Kidney tubule cell (primary cell): Measurements from ENCODE around the gene ARHGAP12.
A peak's percentile ranks its signal among the peaks of the same experiment; 100 is the strongest.

Experiments used
- DNase-seq: peaks from one replicate; pipeline ENCODE4 v3.0.0-alpha.2; 2018; ENCODE audit warnings: low spot score

Gene ARHGAP12

DNA sequence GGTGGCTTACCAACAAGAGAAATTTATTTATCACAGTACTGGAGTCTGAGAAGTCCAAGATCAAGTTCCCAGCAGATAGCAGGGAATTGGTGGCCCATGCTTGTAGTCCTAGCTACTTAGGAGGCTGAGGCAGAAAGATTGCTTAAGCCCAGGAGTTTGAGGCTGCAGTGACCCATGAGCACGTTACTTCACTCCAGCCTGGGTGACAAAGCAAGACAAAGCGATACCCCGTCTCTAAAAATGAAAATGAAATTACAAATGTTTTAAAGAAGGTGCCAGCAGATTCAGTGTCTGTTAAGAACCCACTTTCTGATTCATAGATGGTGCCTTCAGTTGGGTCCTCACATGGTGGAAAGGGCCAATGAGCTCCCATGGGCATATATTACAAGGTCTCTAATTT, 20.6 kb upstream of the ARHGAP12 start:
- DNase-seq: no peak

DNA sequence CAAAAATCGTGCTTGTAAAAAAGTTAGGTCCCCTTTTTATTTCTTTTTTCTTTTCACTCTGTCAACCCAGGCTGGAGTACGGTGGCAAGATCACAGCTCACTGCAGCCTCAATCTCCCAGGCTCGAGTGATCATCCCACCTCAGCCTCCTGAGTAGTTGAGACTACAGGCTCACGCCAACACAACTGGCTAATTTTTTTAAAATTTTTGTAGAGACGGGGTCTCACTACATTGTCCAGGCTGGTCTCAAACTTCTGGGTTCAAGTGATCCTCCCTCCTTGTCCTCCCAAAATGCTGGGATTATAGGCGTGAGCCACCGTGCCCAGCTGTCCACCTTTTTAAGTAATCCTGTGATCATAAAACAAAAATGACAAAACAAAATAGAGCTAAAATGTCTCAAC, 19.4 kb upstream of the ARHGAP12 start:
- no peak for DNase-seq

GRCh38 chr10:31947144-31947926, 18.7 kb upstream of the ARHGAP12 start:
- DNase-seq: peak; percentile 71

- no peak for DNase-seq
Observed at GRCh38 chr10:31945392-31945791, 16.8 kb upstream of the ARHGAP12 start.

GRCh38 chr10:31944071-31944433, 15.4 kb upstream of the ARHGAP12 start:
- DNase-seq: no peak

DNA sequence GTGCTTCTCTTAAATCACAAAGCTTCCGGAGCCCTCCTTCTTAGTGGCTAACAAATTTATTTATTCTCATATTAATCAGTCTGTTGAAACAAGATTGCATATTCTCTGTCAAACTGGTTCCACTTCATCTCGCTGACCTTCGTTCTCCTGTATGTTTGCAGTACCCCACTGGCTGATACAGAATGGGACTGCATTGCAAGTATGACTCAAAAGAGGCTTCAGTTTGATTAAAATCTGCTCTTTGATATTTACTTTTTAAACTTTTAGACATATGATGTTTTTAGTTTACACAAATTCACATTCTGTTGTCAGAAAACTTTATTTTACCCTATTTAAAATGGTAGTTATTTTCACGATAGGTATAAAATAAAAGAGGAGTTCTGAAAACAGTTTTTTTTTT, 14.3 kb upstream of the ARHGAP12 start:
- DNase-seq: no peak

GRCh38 chr10:31942435-31942834, 13.8 kb upstream of the ARHGAP12 start:
- DNase-seq: no peak

- DNase-seq: peak; percentile 99
Observed at GRCh38 chr10:31940839-31941653, 12.4 kb upstream of the ARHGAP12 start.

DNA sequence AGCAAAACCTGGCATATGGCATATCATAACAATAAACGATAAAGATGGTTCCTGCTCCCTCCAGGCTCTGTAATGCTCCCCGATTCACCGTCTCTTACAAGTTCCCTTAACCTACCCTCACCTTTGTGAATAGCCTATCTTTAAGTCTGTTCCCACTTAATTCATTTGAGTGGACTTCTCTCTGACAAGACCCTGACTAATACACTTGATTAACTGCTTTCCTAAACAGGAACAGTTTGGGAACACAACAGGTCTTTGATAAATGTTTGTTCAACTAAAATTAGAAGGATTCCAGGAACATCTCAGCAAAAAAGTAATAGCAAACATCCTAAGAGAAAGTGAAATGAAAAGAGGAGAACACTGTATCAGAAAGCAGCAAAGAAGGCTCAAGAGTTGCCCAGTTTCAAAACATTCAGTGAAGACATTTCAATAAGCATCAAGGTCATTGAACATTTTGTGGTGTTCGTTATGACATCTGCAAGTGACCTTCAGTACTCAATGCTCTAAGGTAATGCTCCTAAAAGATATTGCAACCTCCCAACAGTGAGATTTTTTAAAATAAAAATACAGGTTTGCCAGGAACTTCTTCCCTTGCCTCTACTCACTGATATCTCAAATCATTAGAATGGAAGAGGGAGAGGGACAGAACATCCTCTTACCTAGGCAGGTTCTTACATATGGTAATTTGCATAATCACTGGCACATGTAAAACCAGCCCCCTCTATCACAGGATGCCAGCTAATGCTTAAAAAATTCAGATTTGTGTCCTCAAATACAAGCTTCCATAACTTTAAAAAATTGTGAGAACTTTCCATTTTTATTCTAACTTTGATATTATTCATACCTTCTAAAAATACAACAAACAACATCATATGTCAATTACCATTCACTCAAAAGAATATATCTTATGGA, 11.4 kb upstream of the ARHGAP12 start:
- peak; percentile 69 for DNase-seq

DNA sequence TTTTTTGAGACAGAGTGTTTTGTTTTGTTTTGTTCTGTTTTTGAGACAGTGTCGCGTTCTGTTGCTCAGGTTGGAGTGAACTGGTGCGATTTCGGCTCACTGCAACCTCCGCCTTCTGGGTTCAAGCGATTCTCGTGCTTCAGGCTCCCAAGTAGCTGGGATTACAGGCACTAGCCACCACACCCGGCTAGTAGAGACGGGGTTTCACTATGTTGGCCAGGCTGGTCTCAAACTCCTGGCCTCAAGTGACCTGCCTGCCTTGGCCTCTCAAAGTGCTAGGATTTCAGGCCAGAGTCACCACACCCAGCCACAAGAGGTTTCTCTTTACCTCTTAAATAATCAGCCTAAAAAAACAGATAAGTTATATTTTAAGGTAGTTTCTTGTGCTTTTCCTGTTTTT, 8.7 kb upstream of the ARHGAP12 start:
- DNase-seq: no peak

DNA sequence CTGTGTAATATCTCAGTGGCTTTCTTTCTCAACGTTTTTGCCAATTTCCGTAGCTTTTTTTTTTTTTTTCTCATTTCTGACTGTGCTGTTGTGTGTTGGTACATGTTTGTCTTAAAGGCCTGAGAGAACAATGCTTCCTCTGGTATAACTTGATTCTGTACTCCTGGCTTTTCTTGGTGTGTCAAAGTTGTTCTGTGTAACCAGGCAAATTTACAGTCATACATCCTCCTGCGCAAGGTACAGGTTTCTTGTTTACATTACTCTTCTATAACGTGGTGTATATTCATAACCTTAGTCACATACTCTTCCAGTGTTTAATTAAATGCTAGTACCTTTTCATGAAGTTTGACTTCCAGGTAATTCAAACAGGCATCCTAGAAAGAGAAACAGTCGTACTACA, 8.3 kb upstream of the ARHGAP12 start:
- no peak for DNase-seq

DNA sequence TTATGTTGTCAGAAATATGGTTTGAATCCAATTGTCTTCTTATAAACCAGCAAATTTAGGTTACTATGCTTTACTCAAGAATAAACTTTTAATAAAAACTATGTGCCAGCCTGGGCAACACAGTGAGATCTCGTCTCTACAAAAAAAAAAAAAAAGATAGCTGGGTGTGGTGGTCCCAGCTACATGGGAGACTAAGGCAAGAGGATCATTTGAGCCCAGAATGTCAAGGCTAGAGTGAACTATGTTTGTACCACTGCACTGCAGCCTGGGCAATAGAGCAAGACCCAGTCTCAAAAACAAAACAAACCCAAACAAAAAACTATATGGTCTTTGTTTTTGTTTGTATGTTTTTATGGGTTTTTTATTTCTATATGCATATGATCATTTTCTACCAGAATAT, 7.5 kb upstream of the ARHGAP12 start:
- no peak for DNase-seq

DNA sequence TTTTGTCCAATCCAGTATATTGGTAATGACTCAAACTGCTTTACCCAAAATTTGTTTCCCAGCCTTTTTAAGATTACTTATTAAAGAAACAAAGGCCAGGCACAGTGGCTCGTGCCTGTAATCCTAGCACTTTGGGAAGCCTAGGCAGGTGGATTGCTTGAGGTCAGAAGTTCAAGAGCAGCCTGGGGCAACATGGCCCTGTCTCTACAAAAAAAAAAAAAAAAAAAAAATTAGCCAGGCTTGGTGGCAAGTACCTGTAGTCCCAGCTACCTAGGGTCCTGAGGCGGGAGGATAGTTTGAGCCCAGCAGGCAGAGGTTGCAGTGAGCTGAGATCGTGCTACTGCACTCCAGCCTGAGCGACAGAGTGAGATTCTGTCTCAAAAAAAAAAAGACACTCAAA, 7.0 kb upstream of the ARHGAP12 start:
- DNase-seq: no peak

- peak; percentile 39 for DNase-seq
Observed at GRCh38 chr10:31932838-31933237, 4.2 kb upstream of the ARHGAP12 start.

DNA sequence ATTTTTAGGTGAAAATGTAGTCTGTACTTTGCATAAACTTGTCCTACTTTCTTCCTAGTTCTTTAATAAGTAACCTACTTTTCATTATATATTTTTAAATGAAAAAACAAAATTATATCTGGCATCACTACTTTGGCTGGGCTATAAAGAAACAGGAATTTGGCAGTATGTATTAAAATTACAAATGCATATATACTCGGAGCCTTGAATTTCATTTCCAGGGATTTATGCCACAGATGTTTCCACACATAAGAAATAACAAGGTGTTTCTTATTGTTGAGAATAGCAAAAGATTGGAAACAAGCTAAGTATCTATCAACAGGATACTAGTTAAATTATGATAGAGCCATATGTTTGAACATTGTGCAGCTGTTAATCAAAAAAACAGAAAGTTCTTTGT, 2.2 kb upstream of the ARHGAP12 start:
- no peak for DNase-seq

DNA sequence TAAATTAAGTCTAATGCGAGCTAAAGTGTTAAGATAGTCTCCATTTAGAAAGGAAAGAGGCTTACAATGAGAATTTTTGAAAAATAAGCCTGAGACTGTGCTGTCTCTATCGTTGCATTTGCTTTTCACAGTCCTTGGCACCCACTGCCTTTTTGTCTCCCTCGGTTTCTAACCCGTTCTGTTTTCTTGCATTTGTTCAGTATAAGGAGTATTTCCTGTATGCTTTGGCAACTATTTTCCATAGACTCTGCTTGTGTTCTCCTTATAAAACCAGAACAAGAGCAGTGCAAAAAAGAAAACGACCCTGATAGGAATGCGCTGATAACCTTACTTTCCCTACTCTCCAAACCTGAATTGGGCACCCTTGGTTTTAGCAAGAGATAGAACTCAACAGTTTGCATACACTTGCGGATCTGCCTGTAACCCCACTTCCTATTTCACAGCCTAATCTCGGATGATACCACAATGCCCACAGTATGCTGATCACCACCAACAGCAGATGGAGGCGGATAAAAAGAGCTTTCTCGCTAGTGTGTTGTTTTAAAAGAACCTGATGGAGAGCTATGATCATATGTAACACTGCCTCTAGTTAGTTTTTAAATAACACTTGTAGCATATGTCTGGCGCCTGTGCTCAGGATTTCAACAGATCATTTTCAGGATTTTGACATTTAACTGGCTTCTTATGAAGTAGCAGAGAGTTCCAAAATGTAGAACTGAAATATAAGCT, 1.6 kb upstream of the ARHGAP12 start:
- DNase-seq: no peak

- DNase-seq: peak; percentile 61
Observed at GRCh38 chr10:31929261-31930022, 811 bp upstream of the ARHGAP12 start.

DNA sequence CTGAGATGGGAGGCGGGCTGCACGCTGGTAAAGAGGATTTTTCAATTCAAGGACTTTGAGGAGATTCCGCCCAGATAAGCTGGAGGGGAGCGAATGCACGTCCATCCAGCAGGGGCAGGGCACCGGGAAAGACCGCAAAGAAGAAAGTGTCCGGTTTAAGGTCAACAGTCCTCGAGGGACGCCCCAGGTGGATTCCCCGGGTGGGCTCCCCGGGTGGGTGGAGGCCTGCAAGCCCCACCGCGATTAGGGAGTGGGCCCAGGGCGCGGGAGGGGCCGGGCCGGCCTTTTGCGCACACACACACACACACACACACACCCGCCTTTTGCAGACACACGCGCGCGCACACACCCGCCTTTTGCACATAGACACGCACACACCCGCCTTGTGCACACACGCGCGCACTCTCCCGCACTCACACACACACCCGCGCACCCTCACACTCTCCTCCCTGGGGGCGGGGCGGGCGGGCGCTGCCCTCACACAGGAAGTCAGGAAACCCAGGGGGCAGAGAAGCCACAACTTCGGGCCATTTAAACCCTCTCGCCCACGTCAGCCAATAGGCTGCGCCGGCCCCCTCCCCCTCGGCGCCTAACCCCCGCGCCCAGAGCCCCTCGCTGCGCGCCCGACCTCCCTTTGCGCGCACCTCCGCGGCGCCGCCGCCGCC, 615 bp downstream of the ARHGAP12 start:
- peak; percentile 66 for DNase-seq

DNA sequence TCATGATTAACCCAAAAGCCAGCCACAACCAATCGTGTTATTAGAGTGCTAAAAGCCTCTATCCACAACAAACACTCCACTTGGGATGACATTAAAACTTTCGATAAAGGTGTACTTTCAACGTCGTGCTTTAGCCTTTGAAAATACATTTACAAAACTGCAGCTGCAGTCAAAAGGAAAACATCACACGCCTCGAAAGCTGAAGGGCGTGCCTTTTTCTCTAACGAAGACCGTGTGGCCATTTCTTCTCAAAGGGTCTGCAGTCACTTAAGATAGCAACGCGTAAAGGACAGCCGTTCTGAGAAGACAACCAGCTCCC, 1.1 kb downstream of the ARHGAP12 start:
- DNase-seq: no peak

DNA sequence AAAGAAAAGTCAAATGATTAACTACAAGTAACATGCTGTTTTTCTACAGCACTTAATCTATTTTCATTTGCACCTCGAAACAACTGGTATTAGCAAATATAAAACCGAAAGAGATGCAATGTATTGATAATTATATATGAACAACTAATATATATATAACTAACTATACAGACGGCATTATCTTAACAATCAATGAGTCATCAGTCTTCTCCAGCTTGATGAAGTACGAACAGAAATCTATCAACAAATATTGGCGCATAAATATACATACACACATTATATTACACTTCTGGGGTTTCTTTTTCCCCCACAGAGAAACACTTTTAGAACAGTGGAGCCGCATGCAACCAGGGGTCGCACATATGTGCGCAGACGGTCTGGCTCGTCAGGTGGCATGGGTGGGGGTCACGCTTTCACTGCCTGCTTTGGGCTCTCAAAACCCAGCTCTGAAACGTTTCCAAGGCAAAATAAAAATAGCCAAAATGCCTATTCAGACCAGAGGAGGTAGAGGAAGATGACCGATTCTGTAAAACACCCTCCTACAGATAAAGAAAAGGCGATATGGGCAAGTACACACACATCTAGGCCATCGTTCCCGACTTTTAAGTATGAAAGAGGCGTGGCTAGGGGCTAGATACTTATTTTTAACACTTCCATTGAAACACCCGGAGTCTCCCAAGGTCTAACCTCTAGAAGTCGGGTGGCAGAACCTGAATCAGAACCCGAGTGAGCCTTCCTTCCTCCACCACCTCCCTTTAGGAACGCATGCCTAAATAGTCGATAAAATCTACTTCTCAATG, 1.7 kb downstream of the ARHGAP12 start:
- DNase-seq: peak; percentile 17
